Measurements from ENCODE around the gene FCGR3A. TPM values are rescaled to one million over a fixed set of nuclear protein-coding genes. Genes with fewer than 3 reads are reported as not detected.
"Not testable (repeated sequence)": the region's sequence is repeated elsewhere in the genome, so short reads cannot be mapped to it uniquely, and the experiment has no call there.

Gene FCGR3A
- 1.6 TPM for total RNA-seq

DNA sequence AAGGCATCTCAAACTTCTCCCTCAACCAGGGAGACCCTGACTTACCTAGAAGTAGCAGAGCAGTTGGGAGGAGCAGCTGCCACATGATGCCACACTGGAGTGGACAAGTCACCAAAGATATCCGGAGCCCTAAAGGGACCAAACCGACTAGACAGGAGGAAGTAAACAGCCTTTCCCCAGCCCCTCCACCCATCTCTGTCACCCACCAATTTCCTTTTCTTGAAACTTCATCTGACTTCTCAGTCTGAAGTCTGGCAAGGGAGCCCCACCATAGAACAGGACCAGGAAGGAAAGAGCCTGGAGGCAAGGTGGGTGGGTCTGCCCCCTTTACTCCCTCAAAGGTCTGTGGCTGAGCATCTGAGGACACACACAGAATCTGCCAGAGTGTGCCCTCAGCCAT is at the start of gene FCGR3A:
Gene FCGR3A (minus strand): TSS at position 167 of the 400 bp plus-strand sequence. CDS start 82 bp downstream, at position 85.
- H3K36me3 ChIP-seq (ENCODE audit: control insufficient read depth in 3 of 3, insufficient read depth in 3 of 3, low read length in 3 of 3) = no peaks in the 10 kb centered on the region
- no peak within 1 kb of the TSS for H3K4me3 ChIP-seq (ENCODE audit: low read length in 3 of 3)
- H3K9ac ChIP-seq (ENCODE audit: low read depth in 1 of 3, low read length in 3 of 3) = no peak within 1 kb of the TSS
- no peaks in the 10 kb centered on the region for H3K9me3 ChIP-seq (ENCODE audit: control insufficient read depth in 3 of 3, low read length in 3 of 3)
- H3K27ac ChIP-seq (ENCODE audit: low read depth, low read length) = no peak within 1 kb of the TSS
- H3K27me3 ChIP-seq (ENCODE audit: control insufficient read depth in 3 of 3, insufficient read depth in 3 of 3, low read length in 3 of 3) = peaks cover 0 to 7% (median 3%) of the 10 kb centered on the region in 3 donors
- no peaks in the 10 kb centered on the region for H3K4me1 ChIP-seq (ENCODE audit: control insufficient read depth in 3 of 3, insufficient read depth in 3 of 3, low read length in 3 of 3)

DNA sequence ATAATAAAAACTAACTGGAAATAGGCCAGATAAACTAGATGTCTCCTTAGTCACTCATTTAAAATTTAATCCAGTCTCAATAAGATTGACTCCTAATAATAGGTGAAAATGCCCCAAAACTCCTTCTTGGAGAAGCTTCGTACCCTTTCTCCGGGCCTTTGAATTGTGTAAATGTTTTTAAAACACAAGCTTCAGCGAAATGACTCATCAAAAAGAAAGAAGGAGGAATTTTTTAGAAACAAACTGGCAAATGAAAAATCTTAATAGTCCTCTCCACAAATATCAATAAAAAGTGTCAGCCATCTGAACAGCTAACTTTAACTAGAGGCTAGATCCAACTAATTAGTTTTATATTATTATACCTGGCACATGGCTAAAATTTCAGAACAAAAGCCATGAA is 47.5 kb upstream of the FCGR3A start:
- H3K27me3 ChIP-seq (ENCODE audit: control insufficient read depth in 3 of 3, insufficient read depth in 3 of 3, low read length in 3 of 3); H3K4me3 ChIP-seq (ENCODE audit: low read length in 3 of 3); H3K4me1 ChIP-seq (ENCODE audit: control insufficient read depth in 3 of 3, insufficient read depth in 3 of 3, low read length in 3 of 3); H3K27ac ChIP-seq (ENCODE audit: low read depth, low read length); H3K36me3 ChIP-seq (ENCODE audit: control insufficient read depth in 3 of 3, insufficient read depth in 3 of 3, low read length in 3 of 3); H3K9me3 ChIP-seq (ENCODE audit: control insufficient read depth in 3 of 3, low read length in 3 of 3); H3K9ac ChIP-seq (ENCODE audit: low read depth in 1 of 3, low read length in 3 of 3): not testable (repeated sequence)

DNA sequence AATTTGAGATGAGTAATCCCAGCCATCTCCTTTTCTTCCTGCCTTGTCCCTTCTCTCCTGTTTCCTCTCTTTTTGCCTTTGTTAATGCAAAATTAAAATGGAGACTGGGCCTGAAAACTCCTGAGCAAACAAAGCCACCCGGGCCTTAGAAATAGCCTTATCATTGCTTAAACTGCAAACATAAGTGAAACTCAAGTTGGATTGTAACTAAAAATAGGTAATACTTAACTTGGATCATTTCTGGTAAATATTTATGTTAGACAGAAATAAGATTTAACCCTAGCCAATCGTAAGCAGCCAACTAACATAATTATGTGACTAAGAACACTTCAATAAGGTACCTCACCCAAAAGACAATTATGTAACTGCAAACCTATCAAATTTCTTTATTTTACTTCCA is 46.0 kb upstream of the FCGR3A start:
- H3K9me3 ChIP-seq (ENCODE audit: control insufficient read depth in 3 of 3, low read length in 3 of 3); H3K9ac ChIP-seq (ENCODE audit: low read depth in 1 of 3, low read length in 3 of 3); H3K4me3 ChIP-seq (ENCODE audit: low read length in 3 of 3); H3K36me3 ChIP-seq (ENCODE audit: control insufficient read depth in 3 of 3, insufficient read depth in 3 of 3, low read length in 3 of 3); H3K27ac ChIP-seq (ENCODE audit: low read depth, low read length); H3K4me1 ChIP-seq (ENCODE audit: control insufficient read depth in 3 of 3, insufficient read depth in 3 of 3, low read length in 3 of 3); H3K27me3 ChIP-seq (ENCODE audit: control insufficient read depth in 3 of 3, insufficient read depth in 3 of 3, low read length in 3 of 3): not testable (repeated sequence)

DNA sequence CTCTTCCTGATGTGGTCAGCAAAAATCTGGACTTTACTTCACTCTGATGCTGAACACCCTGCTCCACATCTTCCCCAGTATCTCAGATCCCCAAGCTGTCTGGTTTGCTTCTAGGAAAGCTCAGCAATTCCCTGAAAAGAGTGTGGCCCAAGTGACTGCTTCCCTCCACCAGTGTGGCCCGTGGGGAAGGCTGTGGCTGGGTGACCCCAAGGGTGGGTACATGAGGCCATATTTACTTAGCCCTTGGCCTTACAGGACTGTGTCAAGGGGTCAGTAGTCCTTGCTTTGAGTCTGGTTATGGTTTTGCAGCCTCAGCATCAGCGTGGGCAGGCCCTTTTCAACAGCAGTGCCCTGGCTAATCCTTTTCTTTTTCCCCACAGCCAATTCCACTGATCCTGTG is 45.6 kb upstream of the FCGR3A start:
- not testable (repeated sequence) for H3K27me3 ChIP-seq (ENCODE audit: control insufficient read depth in 3 of 3, insufficient read depth in 3 of 3, low read length in 3 of 3); H3K4me3 ChIP-seq (ENCODE audit: low read length in 3 of 3); H3K9ac ChIP-seq (ENCODE audit: low read depth in 1 of 3, low read length in 3 of 3)

DNA sequence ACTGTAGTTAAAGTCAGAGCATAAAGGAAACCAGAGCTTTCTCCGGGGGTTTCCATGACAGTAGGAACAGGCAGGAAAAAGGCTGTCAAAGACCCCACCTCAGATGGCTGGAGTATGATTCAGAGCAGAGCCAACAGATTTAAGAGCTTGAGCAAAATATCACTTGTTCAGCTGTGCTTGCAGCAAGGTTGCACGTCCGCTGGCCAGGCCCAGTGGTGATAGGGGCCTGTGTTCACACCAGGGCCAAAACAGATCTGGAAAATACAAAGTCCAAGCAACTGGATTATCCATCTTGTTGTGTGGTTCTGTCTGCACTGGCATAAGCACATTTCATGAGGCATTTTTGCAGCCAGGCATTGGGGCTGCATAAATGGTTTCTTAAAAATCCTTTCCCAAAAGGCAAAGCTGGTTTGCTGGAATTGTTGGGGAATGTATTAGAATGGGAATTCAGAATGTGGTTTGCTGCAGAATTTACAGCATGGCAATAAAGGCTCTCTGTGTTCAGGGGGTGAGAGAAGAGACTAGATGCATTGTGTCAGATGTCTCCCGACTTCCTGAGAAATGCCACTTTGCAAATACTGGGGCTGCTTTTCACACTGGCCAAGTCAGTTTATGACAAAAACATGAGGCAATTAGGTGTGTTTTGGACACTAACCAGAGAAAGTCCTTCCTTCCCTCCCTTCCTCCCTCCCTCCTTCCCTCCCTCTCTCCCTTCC is 44.8 kb upstream of the FCGR3A start:
- not testable (repeated sequence) for H3K27ac ChIP-seq (ENCODE audit: low read depth, low read length); H3K27me3 ChIP-seq (ENCODE audit: control insufficient read depth in 3 of 3, insufficient read depth in 3 of 3, low read length in 3 of 3); H3K9me3 ChIP-seq (ENCODE audit: control insufficient read depth in 3 of 3, low read length in 3 of 3); H3K9ac ChIP-seq (ENCODE audit: low read depth in 1 of 3, low read length in 3 of 3); H3K4me3 ChIP-seq (ENCODE audit: low read length in 3 of 3); H3K36me3 ChIP-seq (ENCODE audit: control insufficient read depth in 3 of 3, insufficient read depth in 3 of 3, low read length in 3 of 3); H3K4me1 ChIP-seq (ENCODE audit: control insufficient read depth in 3 of 3, insufficient read depth in 3 of 3, low read length in 3 of 3)

More for the DNA sequence above, 45.6 kb upstream of the FCGR3A start:
- not testable (repeated sequence) for H3K4me1 ChIP-seq (ENCODE audit: control insufficient read depth in 3 of 3, insufficient read depth in 3 of 3, low read length in 3 of 3); H3K27ac ChIP-seq (ENCODE audit: low read depth, low read length); H3K9me3 ChIP-seq (ENCODE audit: control insufficient read depth in 3 of 3, low read length in 3 of 3); H3K36me3 ChIP-seq (ENCODE audit: control insufficient read depth in 3 of 3, insufficient read depth in 3 of 3, low read length in 3 of 3)

DNA sequence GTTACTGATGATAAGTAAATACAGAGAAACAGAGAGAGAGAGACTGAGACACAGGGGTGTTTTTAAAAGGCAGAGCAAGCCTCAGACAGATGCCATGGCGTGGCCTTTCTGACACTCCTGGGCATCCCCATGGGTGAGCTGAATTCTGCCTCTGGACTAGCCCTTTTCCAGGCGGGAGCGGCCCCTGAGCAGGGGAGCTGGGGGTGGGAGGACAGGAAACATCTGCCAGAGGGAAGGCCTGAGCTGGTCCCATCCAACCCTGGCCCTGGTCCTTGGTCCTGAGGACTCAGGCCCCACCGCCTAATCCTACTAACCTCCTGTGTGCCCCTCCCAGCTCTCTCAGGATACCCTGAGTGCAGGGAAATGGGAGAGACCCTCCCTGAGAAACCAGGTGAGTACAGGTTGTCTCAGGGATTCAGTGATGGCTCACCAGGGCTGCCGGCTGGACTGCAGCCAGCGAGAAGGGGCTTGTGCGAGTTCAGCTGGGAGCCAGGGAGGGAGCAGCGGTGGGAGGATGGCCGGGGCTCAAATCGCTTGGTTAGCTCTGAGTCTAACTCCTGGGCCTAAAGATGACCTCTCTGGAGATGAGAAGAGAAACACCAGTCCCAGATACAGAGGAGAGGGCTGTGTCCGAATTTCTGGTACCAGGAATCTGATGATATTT is 43.6 kb upstream of the FCGR3A start:
- H3K4me1 ChIP-seq (ENCODE audit: control insufficient read depth in 3 of 3, insufficient read depth in 3 of 3, low read length in 3 of 3); H3K9me3 ChIP-seq (ENCODE audit: control insufficient read depth in 3 of 3, low read length in 3 of 3); H3K36me3 ChIP-seq (ENCODE audit: control insufficient read depth in 3 of 3, insufficient read depth in 3 of 3, low read length in 3 of 3); H3K9ac ChIP-seq (ENCODE audit: low read depth in 1 of 3, low read length in 3 of 3); H3K4me3 ChIP-seq (ENCODE audit: low read length in 3 of 3); H3K27ac ChIP-seq (ENCODE audit: low read depth, low read length); H3K27me3 ChIP-seq (ENCODE audit: control insufficient read depth in 3 of 3, insufficient read depth in 3 of 3, low read length in 3 of 3): not testable (repeated sequence)

DNA sequence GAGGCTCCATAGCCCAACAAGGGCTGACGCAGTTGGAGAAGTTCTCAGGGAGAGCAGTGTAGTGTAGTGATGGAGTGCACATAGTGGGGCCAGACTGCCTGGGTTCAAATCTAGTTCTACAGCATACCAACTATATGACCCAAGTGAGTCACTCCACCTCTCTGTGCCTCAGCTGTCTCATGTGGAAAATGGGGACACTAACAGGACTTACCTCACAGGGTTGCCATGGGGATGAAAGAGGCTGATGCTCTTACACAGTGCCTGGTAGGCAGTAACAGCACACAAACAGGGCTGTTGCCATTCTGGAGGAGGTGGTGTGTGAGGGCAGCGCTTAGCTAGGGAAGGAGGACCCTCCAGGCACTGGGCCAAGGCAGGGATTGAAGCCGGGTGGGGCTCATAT is 43.0 kb upstream of the FCGR3A start:
- not testable (repeated sequence) for H3K27me3 ChIP-seq (ENCODE audit: control insufficient read depth in 3 of 3, insufficient read depth in 3 of 3, low read length in 3 of 3); H3K4me1 ChIP-seq (ENCODE audit: control insufficient read depth in 3 of 3, insufficient read depth in 3 of 3, low read length in 3 of 3); H3K4me3 ChIP-seq (ENCODE audit: low read length in 3 of 3); H3K9ac ChIP-seq (ENCODE audit: low read depth in 1 of 3, low read length in 3 of 3); H3K9me3 ChIP-seq (ENCODE audit: control insufficient read depth in 3 of 3, low read length in 3 of 3); H3K36me3 ChIP-seq (ENCODE audit: control insufficient read depth in 3 of 3, insufficient read depth in 3 of 3, low read length in 3 of 3); H3K27ac ChIP-seq (ENCODE audit: low read depth, low read length)

DNA sequence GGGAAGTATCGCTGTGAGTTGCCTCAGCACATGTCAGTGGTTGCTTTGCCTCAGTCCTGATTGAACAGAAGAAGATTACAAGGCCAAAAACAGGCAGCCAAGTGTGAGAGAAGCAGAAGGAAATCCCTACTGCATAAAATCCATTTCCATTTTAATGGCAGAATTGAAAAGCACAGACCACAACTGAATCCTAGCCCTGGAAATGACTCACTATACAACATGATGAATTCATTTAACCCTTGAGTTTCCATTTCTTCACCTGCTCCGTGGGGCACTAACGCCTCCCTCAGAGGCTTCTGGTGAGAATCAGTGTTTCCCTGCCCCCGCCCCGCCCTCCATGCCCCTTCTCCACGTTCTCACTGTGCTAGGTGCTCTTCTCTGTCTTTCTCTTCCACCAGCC is 40.3 kb upstream of the FCGR3A start:
- not testable (repeated sequence) for H3K36me3 ChIP-seq (ENCODE audit: control insufficient read depth in 3 of 3, insufficient read depth in 3 of 3, low read length in 3 of 3); H3K4me3 ChIP-seq (ENCODE audit: low read length in 3 of 3); H3K9me3 ChIP-seq (ENCODE audit: control insufficient read depth in 3 of 3, low read length in 3 of 3); H3K9ac ChIP-seq (ENCODE audit: low read depth in 1 of 3, low read length in 3 of 3); H3K27me3 ChIP-seq (ENCODE audit: control insufficient read depth in 3 of 3, insufficient read depth in 3 of 3, low read length in 3 of 3); H3K4me1 ChIP-seq (ENCODE audit: control insufficient read depth in 3 of 3, insufficient read depth in 3 of 3, low read length in 3 of 3); H3K27ac ChIP-seq (ENCODE audit: low read depth, low read length)

DNA sequence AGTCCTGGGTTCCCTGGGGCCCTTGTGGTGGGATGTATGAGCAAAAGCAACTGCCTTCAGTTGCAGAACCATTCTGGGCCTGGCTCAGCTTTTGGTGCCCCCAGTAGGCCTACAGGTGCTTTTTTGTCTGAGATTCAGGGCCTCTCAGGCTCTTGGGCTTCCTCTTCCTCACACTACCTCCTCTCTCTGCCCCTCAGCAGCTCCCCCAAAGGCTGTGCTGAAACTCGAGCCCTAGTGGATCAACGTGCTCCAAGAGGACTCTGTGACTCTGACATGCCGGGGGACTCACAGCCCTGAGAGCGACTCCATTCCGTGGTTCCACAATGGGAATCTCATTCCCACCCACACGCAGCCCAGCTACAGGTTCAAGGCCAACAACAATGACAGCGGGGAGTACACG is 39.7 kb upstream of the FCGR3A start:
- not testable (repeated sequence) for H3K36me3 ChIP-seq (ENCODE audit: control insufficient read depth in 3 of 3, insufficient read depth in 3 of 3, low read length in 3 of 3); H3K4me3 ChIP-seq (ENCODE audit: low read length in 3 of 3); H3K9ac ChIP-seq (ENCODE audit: low read depth in 1 of 3, low read length in 3 of 3); H3K4me1 ChIP-seq (ENCODE audit: control insufficient read depth in 3 of 3, insufficient read depth in 3 of 3, low read length in 3 of 3); H3K27ac ChIP-seq (ENCODE audit: low read depth, low read length); H3K9me3 ChIP-seq (ENCODE audit: control insufficient read depth in 3 of 3, low read length in 3 of 3); H3K27me3 ChIP-seq (ENCODE audit: control insufficient read depth in 3 of 3, insufficient read depth in 3 of 3, low read length in 3 of 3)

DNA sequence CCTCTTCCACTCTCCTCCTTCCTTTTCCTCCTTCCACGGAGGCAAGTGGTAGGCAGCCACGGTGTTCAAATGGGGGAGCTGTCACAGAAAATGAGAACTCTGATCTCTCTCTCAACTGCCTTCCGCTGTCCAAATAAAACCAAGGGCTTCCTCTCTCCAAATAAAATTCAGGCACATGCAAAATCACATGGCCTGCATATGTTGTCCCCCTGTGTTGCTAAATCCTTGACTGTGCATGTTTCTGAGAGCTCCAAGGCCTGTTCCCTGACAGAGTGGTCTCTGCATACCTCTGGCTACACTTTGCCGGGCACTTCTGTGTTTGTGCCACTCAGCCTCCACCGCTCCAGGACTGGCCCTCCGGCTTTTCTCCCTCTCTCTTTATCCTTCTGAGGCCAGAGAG is 39.0 kb upstream of the FCGR3A start:
- H3K27ac ChIP-seq (ENCODE audit: low read depth, low read length); H3K27me3 ChIP-seq (ENCODE audit: control insufficient read depth in 3 of 3, insufficient read depth in 3 of 3, low read length in 3 of 3); H3K36me3 ChIP-seq (ENCODE audit: control insufficient read depth in 3 of 3, insufficient read depth in 3 of 3, low read length in 3 of 3); H3K9ac ChIP-seq (ENCODE audit: low read depth in 1 of 3, low read length in 3 of 3); H3K9me3 ChIP-seq (ENCODE audit: control insufficient read depth in 3 of 3, low read length in 3 of 3); H3K4me3 ChIP-seq (ENCODE audit: low read length in 3 of 3); H3K4me1 ChIP-seq (ENCODE audit: control insufficient read depth in 3 of 3, insufficient read depth in 3 of 3, low read length in 3 of 3): not testable (repeated sequence)
